Measurements from ENCODE around the gene VAMP1. TPM values are rescaled to one million over a fixed set of nuclear protein-coding genes. Genes with fewer than 3 reads are reported as not detected.

The VAMP1 gene
- total RNA-seq, 1 donor = 6.5 TPM

GRCh38 chr12:6438345-6438744 is 32.1 kb downstream of the VAMP1 start:
- no peak for TF ChIP-seq CTCF (IDR thresholded peaks at IDR 0.05; ENCODE audit: extremely low read depth, low read depth, low read length)
- H3K4me3 ChIP-seq (ENCODE audit: insufficient read depth, low read length) = no peak overlapping the region
- peaks cover 5% of the 10 kb centered on the region for H3K36me3 ChIP-seq (ENCODE audit: insufficient read depth, low read length)
- no peaks in the 10 kb centered on the region for H3K4me1 ChIP-seq (ENCODE audit: insufficient read depth, low read length)
- no peaks in the 10 kb centered on the region for H3K9me3 ChIP-seq (ENCODE audit: low read depth, low read length)
- DNase-seq (ENCODE audit: insufficient read length, low spot score, missing footprints) = no peak
- H3K4me2 ChIP-seq (ENCODE audit: insufficient read depth, low read length) = no peak overlapping the region
- no peaks in the 10 kb centered on the region for H4K20me1 ChIP-seq (ENCODE audit: insufficient read depth, low read length)
- no peaks in the 10 kb centered on the region for H3K27me3 ChIP-seq (ENCODE audit: insufficient read depth, low read length)
- no peak overlapping the region for H3K27ac ChIP-seq (ENCODE audit: low read depth, low read length)
- H3K79me2 ChIP-seq (ENCODE audit: insufficient read depth, low read length) = no peaks in the 10 kb centered on the region
- no peak overlapping the region for H2AFZ ChIP-seq (ENCODE audit: low read length)

GRCh38 chr12:6437586-6437985 is 32.9 kb downstream of the VAMP1 start:
- no peak overlapping the region for H3K27ac ChIP-seq (ENCODE audit: low read depth, low read length)
- H4K20me1 ChIP-seq (ENCODE audit: insufficient read depth, low read length) = no peaks in the 10 kb centered on the region
- no peaks in the 10 kb centered on the region for H3K36me3 ChIP-seq (ENCODE audit: insufficient read depth, low read length)
- no peaks in the 10 kb centered on the region for H3K79me2 ChIP-seq (ENCODE audit: insufficient read depth, low read length)
- no peak overlapping the region for H2AFZ ChIP-seq (ENCODE audit: low read length)
- H3K4me1 ChIP-seq (ENCODE audit: insufficient read depth, low read length) = no peaks in the 10 kb centered on the region
- no peak for DNase-seq (ENCODE audit: insufficient read length, low spot score, missing footprints)
- no peak overlapping the region for H3K4me2 ChIP-seq (ENCODE audit: insufficient read depth, low read length)
- no peak for TF ChIP-seq CTCF (IDR thresholded peaks at IDR 0.05; ENCODE audit: extremely low read depth, low read depth, low read length)
- no peaks in the 10 kb centered on the region for H3K9me3 ChIP-seq (ENCODE audit: low read depth, low read length)
- H3K4me3 ChIP-seq (ENCODE audit: insufficient read depth, low read length) = no peak overlapping the region
- no peaks in the 10 kb centered on the region for H3K27me3 ChIP-seq (ENCODE audit: insufficient read depth, low read length)

- H2AFZ ChIP-seq (ENCODE audit: low read length) = no peak overlapping the region
- no peak overlapping the region for H3K4me2 ChIP-seq (ENCODE audit: insufficient read depth, low read length)
- H3K4me3 ChIP-seq (ENCODE audit: insufficient read depth, low read length) = no peak overlapping the region
- peaks cover 5% of the 10 kb centered on the region for H3K4me1 ChIP-seq (ENCODE audit: insufficient read depth, low read length)
- TF ChIP-seq CTCF (IDR thresholded peaks at IDR 0.05; ENCODE audit: extremely low read depth, low read depth, low read length) = no peak
- H3K9me3 ChIP-seq (ENCODE audit: low read depth, low read length) = no peaks in the 10 kb centered on the region
- H3K79me2 ChIP-seq (ENCODE audit: insufficient read depth, low read length) = no peaks in the 10 kb centered on the region
- no peak overlapping the region for H3K27ac ChIP-seq (ENCODE audit: low read depth, low read length)
- DNase-seq (ENCODE audit: insufficient read length, low spot score, missing footprints) = no peak
- H3K36me3 ChIP-seq (ENCODE audit: insufficient read depth, low read length) = no peaks in the 10 kb centered on the region
- no peaks in the 10 kb centered on the region for H3K27me3 ChIP-seq (ENCODE audit: insufficient read depth, low read length)
- H4K20me1 ChIP-seq (ENCODE audit: insufficient read depth, low read length) = no peaks in the 10 kb centered on the region
Observed at GRCh38 chr12:6435961-6436715, 34.3 kb downstream of the VAMP1 start.

- Histone ChIP-seq H4K20me1 (ENCODE audit: insufficient read depth, low read length) (no peaks in the 10 kb centered on the region), H3K4me2 (ENCODE audit: insufficient read depth, low read length) (no peak overlapping the region), H3K4me3 (ENCODE audit: insufficient read depth, low read length) (no peak overlapping the region), H3K79me2 (ENCODE audit: insufficient read depth, low read length) (no peaks in the 10 kb centered on the region), H3K27me3 (ENCODE audit: insufficient read depth, low read length) (no peaks in the 10 kb centered on the region), H3K27ac (ENCODE audit: low read depth, low read length) (no peak overlapping the region), H3K36me3 (ENCODE audit: insufficient read depth, low read length) (no peaks in the 10 kb centered on the region), H3K9me3 (ENCODE audit: low read depth, low read length) (no peaks in the 10 kb centered on the region), H2AFZ (ENCODE audit: low read length) (no peak overlapping the region), H3K4me1 (ENCODE audit: insufficient read depth, low read length) (peaks cover 19% of the 10 kb centered on the region)
- no peak for DNase-seq (ENCODE audit: insufficient read length, low spot score, missing footprints)
- no peak for TF ChIP-seq CTCF (IDR thresholded peaks at IDR 0.05; ENCODE audit: extremely low read depth, low read depth, low read length)
Observed at GRCh38 chr12:6434205-6435140, 36.0 kb downstream of the VAMP1 start.

Data from osteoblast (primary cell).